SK-N-SH (cell line): ENCODE measurements around the gene MGME1. TPM values are rescaled to one million over a fixed set of nuclear protein-coding genes. Genes with fewer than 3 reads are reported as not detected.
"Not testable (repeated sequence)": the region's sequence is repeated elsewhere in the genome, so short reads cannot be mapped to it uniquely, and the experiment has no call there.

Experiments
- CTCF ChIA-PET: fragments of 300-600, 350-600 bp; formaldehyde crosslinking; extraction: SDS; loops from one replicate; lab custom pipeline; 2021; lab: Yijun Ruan, JAX
- POLR2A ChIA-PET: fragments of 350-600 bp; sonication (Branson Sonifier 250); formaldehyde crosslinking; extraction: SDS; loops from one replicate; lab custom pipeline; 2020; ENCODE audit warnings: antibody characterized with exemption, inconsistent platforms; lab: Yijun Ruan, JAX
- DNase-seq: peaks from one replicate; pipeline ENCODE4 v3.0.0; 2012
- H2AFZ ChIP-seq: fragments of 200-600 bp; sonication (generic); 2 replicates; pipeline ENCODE4 v1.8.1; 2016; ENCODE audit warnings: antibody characterized with exemption, mild to moderate bottlenecking, low read depth
- H3F3A ChIP-seq: fragments of 200-600 bp; sonication (generic); replicated peaks from 2 replicates; pipeline ENCODE3; 2016; ENCODE audit warnings: antibody characterized with exemption, mild to moderate bottlenecking; ENCODE audit not compliant: insufficient read depth
- H3K27ac ChIP-seq, 2 experiments: fragments of 200-500 bp in 1 of 2; fragments of 200-600 bp in 1 of 2; sonication (Bioruptor generic) in 1 of 2; sonication (generic), shearing (Covaris generic) in 1 of 2; 2 replicates each; pipeline versions ENCODE4 v1.5.1 to v1.6.1; 2014 to 2016; ENCODE audit warnings: low read depth in 2 of 2, inconsistent platforms in 1 of 2, low read length in 1 of 2, mild to moderate bottlenecking in 1 of 2, mixed read lengths in 1 of 2
- H3K27me3 ChIP-seq: fragments of 200-600 bp; sonication (generic), shearing (Covaris generic); 2 replicates; pipeline ENCODE4 v1.6.1; 2016; ENCODE audit warnings: mixed run types; ENCODE audit not compliant: insufficient read depth
- H3K36me3 ChIP-seq, 2 experiments: fragments of 200-500 bp in 1 of 2; fragments of 200-600 bp in 1 of 2; sonication (Bioruptor generic) in 1 of 2; sonication (generic) in 1 of 2; replicated peaks in 1 of 2; 2 replicates each; pipeline versions ENCODE3 to v1.5.1; 2014 to 2016; ENCODE audit warnings: low read length in 1 of 2, mild to moderate bottlenecking in 1 of 2; ENCODE audit not compliant: insufficient read depth in 2 of 2, control insufficient read depth in 1 of 2
- H3K4me1 ChIP-seq, 2 experiments: fragments of 200-500 bp in 1 of 2; fragments of 200-600 bp in 1 of 2; sonication (Bioruptor generic) in 1 of 2; sonication (generic), shearing (Covaris generic) in 1 of 2; 2 replicates each; pipeline versions ENCODE4 v1.5.1 to v1.6.1; 2014 to 2016; ENCODE audit warnings: low read depth in 1 of 2, low read length in 1 of 2, mixed run types in 1 of 2; ENCODE audit not compliant: insufficient read depth in 2 of 2, control insufficient read depth in 1 of 2
- H3K4me2 ChIP-seq: fragments of 200-600 bp; sonication (generic), shearing (Covaris generic); 2 replicates; pipeline ENCODE4 v1.6.1; 2017; ENCODE audit warnings: mixed run types
- H3K4me3 ChIP-seq, 2 experiments: fragments of 200-500 bp in 1 of 2; fragments of 200-600 bp in 1 of 2; sonication (Bioruptor generic) in 1 of 2; sonication (generic), shearing (Covaris generic) in 1 of 2; 2 replicates each; pipeline versions ENCODE4 v1.5.1 to v1.8.1; 2014 to 2016; ENCODE audit warnings: low read depth in 2 of 2, inconsistent platforms in 1 of 2, low read length in 1 of 2, mild to moderate bottlenecking in 1 of 2, mixed read lengths in 1 of 2, moderate library complexity in 1 of 2
- H3K79me2 ChIP-seq: fragments of 200-600 bp; sonication (generic); 2 replicates; pipeline ENCODE4 v1.8.1; 2017; ENCODE audit warnings: mild to moderate bottlenecking; ENCODE audit not compliant: insufficient read depth
- H3K9ac ChIP-seq: fragments of 200-600 bp; sonication (generic); 2 replicates; pipeline ENCODE4 v1.6.1; 2017; ENCODE audit warnings: mixed run types
- H3K9me2 ChIP-seq: fragments of 200-600 bp; sonication (generic); 2 replicates; pipeline ENCODE4 v1.6.1; 2017; ENCODE audit warnings: mixed run types
- H3K9me3 ChIP-seq: fragments of 200-600 bp; sonication (generic); 2 replicates; pipeline ENCODE4 v1.6.1; 2017; ENCODE audit warnings: mixed run types, mild to moderate bottlenecking, moderate library complexity
- H4K20me1 ChIP-seq: fragments of 200-600 bp; sonication (generic); 2 replicates; pipeline ENCODE4 v1.6.1; 2017; ENCODE audit warnings: mild to moderate bottlenecking, mixed run types; ENCODE audit not compliant: insufficient read depth
- ELF1 ChIP-seq: IDR thresholded peaks from 2 replicates; pipeline ENCODE4 v1.4.0; 2012
- EP300 ChIP-seq, 2 experiments: IDR thresholded peaks; 2 replicates each; pipeline versions ENCODE4 v1.4.0 to v1.6.1; 2012; ENCODE audit warnings: borderline replicate concordance in 1 of 2, low read depth in 1 of 2, low read length in 1 of 2
- EZH2phosphoT487 ChIP-seq: fragments of 200-600 bp; sonication (generic); IDR thresholded peaks from 2 replicates; pipeline ENCODE4 v1.6.1; 2017; ENCODE audit warnings: low read depth, mixed run types, mild to moderate bottlenecking, antibody characterized with exemption, moderate library complexity, borderline replicate concordance
- FOSL2 ChIP-seq: IDR thresholded peaks from 2 replicates; pipeline ENCODE4 v1.4.0; 2012; ENCODE audit warnings: low read depth, mild to moderate bottlenecking, moderate library complexity, borderline replicate concordance
- FOXJ3 ChIP-seq: sonication (generic); formaldehyde crosslinking; IDR thresholded peaks from 2 replicates; pipeline ENCODE4 v1.5.1; 2020; ENCODE audit warnings: mild to moderate bottlenecking, missing genetic modification reagents
- GATA2 ChIP-seq: sonication (generic); formaldehyde crosslinking; IDR thresholded peaks from 2 replicates; pipeline ENCODE4 v1.5.0; 2020; ENCODE audit warnings: mild to moderate bottlenecking, missing genetic modification reagents
- JUND ChIP-seq: IDR thresholded peaks from 2 replicates; pipeline ENCODE4 v1.4.0; 2012
- MEF2A ChIP-seq: IDR thresholded peaks from 2 replicates; pipeline ENCODE4 v1.4.0; 2012; ENCODE audit warnings: low read depth, borderline replicate concordance
- MXI1 ChIP-seq: IDR thresholded peaks from 2 replicates; pipeline ENCODE4 v1.6.1; 2012; ENCODE audit warnings: mild to moderate bottlenecking, low read depth, low read length, improper control_type of control experiment
- NFIC ChIP-seq: IDR thresholded peaks from 2 replicates; pipeline ENCODE4 v1.4.0; 2012; ENCODE audit warnings: borderline replicate concordance
- NRF1 ChIP-seq: IDR thresholded peaks from 2 replicates; pipeline ENCODE4 v1.6.1; 2012; ENCODE audit warnings: low read depth, mild to moderate bottlenecking, low read length
- RXRA ChIP-seq: IDR thresholded peaks from 2 replicates; pipeline ENCODE4 v1.4.0; 2012; ENCODE audit warnings: low read depth, mild to moderate bottlenecking, borderline replicate concordance
- SIN3A ChIP-seq: IDR thresholded peaks from 2 replicates; pipeline ENCODE4 v1.6.1; 2012; ENCODE audit warnings: low read depth, mild to moderate bottlenecking, low read length, moderate library complexity, borderline replicate concordance
- WGBS: methylation state at CpG from one replicate; pipeline ENCODE4 v1.1.6; 2017; ENCODE audit warnings: low lambda C conversion rate; 5-methylcytosine and 5-hydroxymethylcytosine counted together
- polyA plus RNA-seq, 3 experiments: library from polyadenylated mRNA; depleted of rRNA; stranded (reverse); fragments of >200 nt; gene quantifications; 2 replicates each; pipeline ENCODE4 v1.2.3, GENCODE V29; 2012
- TF ChIP-seq, protein P1 (sequence below): IDR thresholded peaks from 2 replicates; pipeline ENCODE4; 2012
- TF ChIP-seq, protein P2 (sequence below): IDR thresholded peaks from 2 replicates; pipeline ENCODE4 v1.4.0; 2012; ENCODE audit warnings: low read depth, borderline replicate concordance
- TF ChIP-seq, protein P3 (sequence below): IDR thresholded peaks from 2 replicates; pipeline ENCODE4 v1.4.0; 2012; ENCODE audit warnings: low read depth, borderline replicate concordance
- TF ChIP-seq, protein P4 (sequence below): fragments of 200-600 bp; sonication (generic); IDR thresholded peaks from 2 replicates; pipeline ENCODE4 v1.6.1; 2017; ENCODE audit warnings: antibody characterized with exemption, mild to moderate bottlenecking, moderate library complexity
- TF ChIP-seq, protein P5 (sequence below): IDR thresholded peaks from 2 replicates; pipeline ENCODE4 v1.6.1; 2012; ENCODE audit warnings: mild to moderate bottlenecking, low read depth, low read length, moderate library complexity

MGME1 gene
- polyA plus RNA-seq, 1 of the 3 experiments (the other 2 are of a cell fraction): 7.9 TPM

DNA sequence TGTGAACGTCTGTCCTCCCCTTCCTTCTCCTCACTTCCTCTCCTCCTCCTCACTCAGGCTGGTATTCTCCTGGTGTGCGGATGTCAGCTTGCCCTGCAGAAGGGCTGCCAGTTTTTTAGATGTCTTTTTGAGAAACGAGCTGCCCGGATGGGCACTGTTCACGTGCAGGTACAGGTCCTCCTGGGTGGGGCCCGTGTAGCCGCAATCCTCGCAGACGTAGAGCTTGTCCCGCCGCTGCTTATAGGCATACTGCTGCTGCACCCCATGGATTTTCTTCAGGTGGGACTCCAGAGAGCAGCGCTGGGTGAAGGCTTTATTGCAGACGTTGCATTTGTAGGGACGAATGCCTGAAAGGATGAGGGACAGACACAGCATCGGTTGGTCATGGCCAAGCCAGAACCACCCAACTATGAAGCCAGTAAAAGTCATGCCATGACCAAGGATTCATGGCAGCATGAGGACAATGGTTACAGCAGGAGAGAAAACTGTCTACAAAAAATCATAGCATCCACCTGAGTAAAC is 55.8 kb downstream of the MGME1 start:
- 42% methylated on average over 15 of the region's 15 CpGs for WGBS
- no peak for DNase-seq
- no peak for TF ChIP-seq FOXJ3 (CRISPR knock-in tag)
- TF ChIP-seq, protein P1, sequence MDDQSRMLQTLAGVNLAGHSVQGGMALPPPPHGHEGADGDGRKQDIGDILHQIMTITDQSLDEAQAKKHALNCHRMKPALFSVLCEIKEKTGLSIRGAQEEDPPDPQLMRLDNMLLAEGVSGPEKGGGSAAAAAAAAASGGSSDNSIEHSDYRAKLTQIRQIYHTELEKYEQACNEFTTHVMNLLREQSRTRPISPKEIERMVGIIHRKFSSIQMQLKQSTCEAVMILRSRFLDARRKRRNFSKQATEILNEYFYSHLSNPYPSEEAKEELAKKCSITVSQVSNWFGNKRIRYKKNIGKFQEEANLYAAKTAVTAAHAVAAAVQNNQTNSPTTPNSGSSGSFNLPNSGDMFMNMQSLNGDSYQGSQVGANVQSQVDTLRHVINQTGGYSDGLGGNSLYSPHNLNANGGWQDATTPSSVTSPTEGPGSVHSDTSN: no peak
- TF ChIP-seq NFIC: no peak
- TF ChIP-seq, protein P2, sequence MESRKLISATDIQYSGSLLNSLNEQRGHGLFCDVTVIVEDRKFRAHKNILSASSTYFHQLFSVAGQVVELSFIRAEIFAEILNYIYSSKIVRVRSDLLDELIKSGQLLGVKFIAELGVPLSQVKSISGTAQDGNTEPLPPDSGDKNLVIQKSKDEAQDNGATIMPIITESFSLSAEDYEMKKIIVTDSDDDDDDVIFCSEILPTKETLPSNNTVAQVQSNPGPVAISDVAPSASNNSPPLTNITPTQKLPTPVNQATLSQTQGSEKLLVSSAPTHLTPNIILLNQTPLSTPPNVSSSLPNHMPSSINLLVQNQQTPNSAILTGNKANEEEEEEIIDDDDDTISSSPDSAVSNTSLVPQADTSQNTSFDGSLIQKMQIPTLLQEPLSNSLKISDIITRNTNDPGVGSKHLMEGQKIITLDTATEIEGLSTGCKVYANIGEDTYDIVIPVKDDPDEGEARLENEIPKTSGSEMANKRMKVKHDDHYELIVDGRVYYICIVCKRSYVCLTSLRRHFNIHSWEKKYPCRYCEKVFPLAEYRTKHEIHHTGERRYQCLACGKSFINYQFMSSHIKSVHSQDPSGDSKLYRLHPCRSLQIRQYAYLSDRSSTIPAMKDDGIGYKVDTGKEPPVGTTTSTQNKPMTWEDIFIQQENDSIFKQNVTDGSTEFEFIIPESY: no peak
- no peak for TF ChIP-seq FOSL2
- TF ChIP-seq SIN3A: no peak
- TF ChIP-seq NRF1: no peak
- no peak for TF ChIP-seq RXRA
- no peak for TF ChIP-seq ELF1
- TF ChIP-seq GATA2 (CRISPR knock-in tag): no peak
- no peak for TF ChIP-seq EZH2phosphoT487
- TF ChIP-seq MXI1: no peak
- no peak for TF ChIP-seq JUND
- no peak for TF ChIP-seq EP300 (IDR thresholded peaks at IDR 0.05; ENCODE audit: borderline replicate concordance in 1 of 2, low read depth in 1 of 2, low read length in 1 of 2)
- TF ChIP-seq, protein P3, sequence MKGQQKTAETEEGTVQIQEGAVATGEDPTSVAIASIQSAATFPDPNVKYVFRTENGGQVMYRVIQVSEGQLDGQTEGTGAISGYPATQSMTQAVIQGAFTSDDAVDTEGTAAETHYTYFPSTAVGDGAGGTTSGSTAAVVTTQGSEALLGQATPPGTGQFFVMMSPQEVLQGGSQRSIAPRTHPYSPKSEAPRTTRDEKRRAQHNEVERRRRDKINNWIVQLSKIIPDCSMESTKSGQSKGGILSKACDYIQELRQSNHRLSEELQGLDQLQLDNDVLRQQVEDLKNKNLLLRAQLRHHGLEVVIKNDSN: no peak
- TF ChIP-seq, protein P4, sequence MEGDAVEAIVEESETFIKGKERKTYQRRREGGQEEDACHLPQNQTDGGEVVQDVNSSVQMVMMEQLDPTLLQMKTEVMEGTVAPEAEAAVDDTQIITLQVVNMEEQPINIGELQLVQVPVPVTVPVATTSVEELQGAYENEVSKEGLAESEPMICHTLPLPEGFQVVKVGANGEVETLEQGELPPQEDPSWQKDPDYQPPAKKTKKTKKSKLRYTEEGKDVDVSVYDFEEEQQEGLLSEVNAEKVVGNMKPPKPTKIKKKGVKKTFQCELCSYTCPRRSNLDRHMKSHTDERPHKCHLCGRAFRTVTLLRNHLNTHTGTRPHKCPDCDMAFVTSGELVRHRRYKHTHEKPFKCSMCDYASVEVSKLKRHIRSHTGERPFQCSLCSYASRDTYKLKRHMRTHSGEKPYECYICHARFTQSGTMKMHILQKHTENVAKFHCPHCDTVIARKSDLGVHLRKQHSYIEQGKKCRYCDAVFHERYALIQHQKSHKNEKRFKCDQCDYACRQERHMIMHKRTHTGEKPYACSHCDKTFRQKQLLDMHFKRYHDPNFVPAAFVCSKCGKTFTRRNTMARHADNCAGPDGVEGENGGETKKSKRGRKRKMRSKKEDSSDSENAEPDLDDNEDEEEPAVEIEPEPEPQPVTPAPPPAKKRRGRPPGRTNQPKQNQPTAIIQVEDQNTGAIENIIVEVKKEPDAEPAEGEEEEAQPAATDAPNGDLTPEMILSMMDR: no peak
- TF ChIP-seq MEF2A: no peak
- TF ChIP-seq, protein P5, sequence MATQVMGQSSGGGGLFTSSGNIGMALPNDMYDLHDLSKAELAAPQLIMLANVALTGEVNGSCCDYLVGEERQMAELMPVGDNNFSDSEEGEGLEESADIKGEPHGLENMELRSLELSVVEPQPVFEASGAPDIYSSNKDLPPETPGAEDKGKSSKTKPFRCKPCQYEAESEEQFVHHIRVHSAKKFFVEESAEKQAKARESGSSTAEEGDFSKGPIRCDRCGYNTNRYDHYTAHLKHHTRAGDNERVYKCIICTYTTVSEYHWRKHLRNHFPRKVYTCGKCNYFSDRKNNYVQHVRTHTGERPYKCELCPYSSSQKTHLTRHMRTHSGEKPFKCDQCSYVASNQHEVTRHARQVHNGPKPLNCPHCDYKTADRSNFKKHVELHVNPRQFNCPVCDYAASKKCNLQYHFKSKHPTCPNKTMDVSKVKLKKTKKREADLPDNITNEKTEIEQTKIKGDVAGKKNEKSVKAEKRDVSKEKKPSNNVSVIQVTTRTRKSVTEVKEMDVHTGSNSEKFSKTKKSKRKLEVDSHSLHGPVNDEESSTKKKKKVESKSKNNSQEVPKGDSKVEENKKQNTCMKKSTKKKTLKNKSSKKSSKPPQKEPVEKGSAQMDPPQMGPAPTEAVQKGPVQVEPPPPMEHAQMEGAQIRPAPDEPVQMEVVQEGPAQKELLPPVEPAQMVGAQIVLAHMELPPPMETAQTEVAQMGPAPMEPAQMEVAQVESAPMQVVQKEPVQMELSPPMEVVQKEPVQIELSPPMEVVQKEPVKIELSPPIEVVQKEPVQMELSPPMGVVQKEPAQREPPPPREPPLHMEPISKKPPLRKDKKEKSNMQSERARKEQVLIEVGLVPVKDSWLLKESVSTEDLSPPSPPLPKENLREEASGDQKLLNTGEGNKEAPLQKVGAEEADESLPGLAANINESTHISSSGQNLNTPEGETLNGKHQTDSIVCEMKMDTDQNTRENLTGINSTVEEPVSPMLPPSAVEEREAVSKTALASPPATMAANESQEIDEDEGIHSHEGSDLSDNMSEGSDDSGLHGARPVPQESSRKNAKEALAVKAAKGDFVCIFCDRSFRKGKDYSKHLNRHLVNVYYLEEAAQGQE: no peak
- TF ChIP-seq, all 33 proteins: peak for 0
- H3K27ac ChIP-seq: no peak overlapping the region
- H4K20me1 ChIP-seq: no peaks in the 10 kb centered on the region
- H3K4me1 ChIP-seq: no peaks in the 10 kb centered on the region
- no peak overlapping the region for H2AFZ ChIP-seq
- H3K27me3 ChIP-seq: no peaks in the 10 kb centered on the region
- H3K4me2 ChIP-seq: no peak overlapping the region
- CTCF ChIA-PET: no interaction called here
- H3K9ac ChIP-seq: no peak overlapping the region
- H3K79me2 ChIP-seq: no peaks in the 10 kb centered on the region
- no peaks in the 10 kb centered on the region for H3F3A ChIP-seq
- H3K36me3 ChIP-seq: no peaks in the 10 kb centered on the region
- no peaks in the 10 kb centered on the region for H3K9me2 ChIP-seq
- POLR2A ChIA-PET: no interaction called here
- no peak overlapping the region for H3K4me3 ChIP-seq
- no peaks in the 10 kb centered on the region for H3K9me3 ChIP-seq

DNA sequence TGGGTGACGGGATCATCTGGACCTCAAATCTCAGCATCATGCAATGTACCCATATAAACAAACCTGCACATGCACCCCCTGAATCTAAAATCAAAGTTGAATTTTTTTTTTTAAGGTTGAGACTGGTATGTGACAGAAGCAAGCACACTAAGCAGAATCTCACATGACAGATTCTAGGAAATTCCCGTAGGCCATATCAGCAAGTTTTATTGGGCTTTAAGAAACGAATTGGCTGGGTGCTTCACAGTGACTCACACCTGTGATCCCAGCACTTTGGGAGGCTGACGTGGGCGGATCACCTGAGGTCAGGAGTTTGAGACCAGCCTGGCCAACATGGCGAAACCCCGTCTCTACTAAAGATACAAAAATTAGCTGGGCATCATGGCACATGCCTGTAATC is 58.2 kb downstream of the MGME1 start:
- H3K9ac ChIP-seq, H4K20me1 ChIP-seq, H3K4me1 ChIP-seq, H3K9me2 ChIP-seq, DNase-seq, H3K4me3 ChIP-seq, H2AFZ ChIP-seq, CTCF ChIA-PET, H3K36me3 ChIP-seq, H3K27me3 ChIP-seq, H3K9me3 ChIP-seq, H3F3A ChIP-seq, POLR2A ChIA-PET, H3K4me2 ChIP-seq, H3K79me2 ChIP-seq, H3K27ac ChIP-seq: not testable (repeated sequence)
- WGBS: 70% methylated on average over 7 of the region's 7 CpGs
